ENCODE data around the gene ALK. TPM values are rescaled to one million over a fixed set of nuclear protein-coding genes. Genes with fewer than 3 reads are reported as not detected.

ALK gene
- polyA plus RNA-seq, 1 experiment, result not detected

GRCh38 chr2:29558097-29558496 lies 363.3 kb downstream of the ALK start:
- no peaks in the 10 kb centered on the region for H3K27me3 ChIP-seq (ENCODE audit: control insufficient read depth, insufficient read depth, low read length)
- no peaks in the 10 kb centered on the region for H3K9me3 ChIP-seq (ENCODE audit: control insufficient read depth, insufficient read depth, low read length)
- H3K4me3 ChIP-seq (ENCODE audit: low read depth, low read length), result no peak overlapping the region
- CTCF ChIA-PET, result no interaction called here
- no peak for TF ChIP-seq CTCF (IDR thresholded peaks at IDR 0.05; ENCODE audit: low read depth, low read length)
- POLR2A ChIA-PET, result no interaction called here
- no peak overlapping the region for H3K27ac ChIP-seq (ENCODE audit: low read depth, low read length)
- no peak for DNase-seq (ENCODE audit: low read depth, low spot score)

GRCh38 chr2:29557268-29557667 lies 364.1 kb downstream of the ALK start:
- CTCF ChIA-PET, result no interaction called here

GRCh38 chr2:29549069-29549380 lies 372.4 kb downstream of the ALK start:
- no peak for DNase-seq (ENCODE audit: low read depth, low spot score)
- ChIA-PET POLR2A (no interaction called here), CTCF (interaction anchor here (0.6 kb wide), 1 partner anchor 241 kb away, joined by 3 read pairs; no protein-coding TSS in a partner anchor)
- H3K27me3 ChIP-seq (ENCODE audit: control insufficient read depth, insufficient read depth, low read length), result no peaks in the 10 kb centered on the region
- no peak for TF ChIP-seq CTCF (IDR thresholded peaks at IDR 0.05; ENCODE audit: low read depth, low read length)
- H3K9me3 ChIP-seq (ENCODE audit: control insufficient read depth, insufficient read depth, low read length), result no peaks in the 10 kb centered on the region
- H3K4me3 ChIP-seq (ENCODE audit: low read depth, low read length), result no peak overlapping the region
- H3K27ac ChIP-seq (ENCODE audit: low read depth, low read length), result no peak overlapping the region

More at GRCh38 chr2:29557268-29557667, 364.1 kb downstream of the ALK start:
- Histone ChIP-seq H3K27ac (ENCODE audit: low read depth, low read length) (no peak overlapping the region), H3K4me3 (ENCODE audit: low read depth, low read length) (no peak overlapping the region), H3K27me3 (ENCODE audit: control insufficient read depth, insufficient read depth, low read length) (no peaks in the 10 kb centered on the region), H3K9me3 (ENCODE audit: control insufficient read depth, insufficient read depth, low read length) (no peaks in the 10 kb centered on the region)
- no peak for DNase-seq (ENCODE audit: low read depth, low spot score)
- POLR2A ChIA-PET, result no interaction called here
- no peak for TF ChIP-seq CTCF (IDR thresholded peaks at IDR 0.05; ENCODE audit: low read depth, low read length)

- Histone ChIP-seq H3K4me3 (ENCODE audit: low read depth, low read length) (no peak overlapping the region), H3K9me3 (ENCODE audit: control insufficient read depth, insufficient read depth, low read length) (no peaks in the 10 kb centered on the region), H3K27ac (ENCODE audit: low read depth, low read length) (no peak overlapping the region), H3K27me3 (ENCODE audit: control insufficient read depth, insufficient read depth, low read length) (no peaks in the 10 kb centered on the region)
- no peak for DNase-seq (ENCODE audit: low read depth, low spot score)
- no peak for TF ChIP-seq CTCF (IDR thresholded peaks at IDR 0.05; ENCODE audit: low read depth, low read length)
- ChIA-PET CTCF (no interaction called here), POLR2A (no interaction called here)
Measured at GRCh38 chr2:29544917-29545316, 376.5 kb downstream of the ALK start.

GRCh38 chr2:29544031-29544430 lies 377.4 kb downstream of the ALK start:
- H3K27ac ChIP-seq (ENCODE audit: low read depth, low read length), result no peak overlapping the region
- no peak for TF ChIP-seq CTCF (IDR thresholded peaks at IDR 0.05; ENCODE audit: low read depth, low read length)
- DNase-seq (ENCODE audit: low read depth, low spot score), result no peak
- H3K27me3 ChIP-seq (ENCODE audit: control insufficient read depth, insufficient read depth, low read length), result no peaks in the 10 kb centered on the region
- CTCF ChIA-PET, result no interaction called here
- no peaks in the 10 kb centered on the region for H3K9me3 ChIP-seq (ENCODE audit: control insufficient read depth, insufficient read depth, low read length)
- POLR2A ChIA-PET, result no interaction called here
- H3K4me3 ChIP-seq (ENCODE audit: low read depth, low read length), result no peak overlapping the region
